GM19463 (cell line): ENCODE data around the gene IRAK4.
A peak's percentile ranks its signal among the peaks of the same experiment; 100 is the strongest.
"Not testable (repeated sequence)": the region's sequence is repeated elsewhere in the genome, so short reads cannot be mapped to it uniquely, and the experiment has no call there.

ENCODE experiments used
- ATAC-seq: cut with Tn5 transposase; IDR thresholded peaks from one replicate; pipeline ENCODE4 v1.9.1; 2021; ENCODE audit warnings: mild to moderate bottlenecking, moderate library complexity; ENCODE audit not compliant: unreplicated experiment

Gene IRAK4

DNA sequence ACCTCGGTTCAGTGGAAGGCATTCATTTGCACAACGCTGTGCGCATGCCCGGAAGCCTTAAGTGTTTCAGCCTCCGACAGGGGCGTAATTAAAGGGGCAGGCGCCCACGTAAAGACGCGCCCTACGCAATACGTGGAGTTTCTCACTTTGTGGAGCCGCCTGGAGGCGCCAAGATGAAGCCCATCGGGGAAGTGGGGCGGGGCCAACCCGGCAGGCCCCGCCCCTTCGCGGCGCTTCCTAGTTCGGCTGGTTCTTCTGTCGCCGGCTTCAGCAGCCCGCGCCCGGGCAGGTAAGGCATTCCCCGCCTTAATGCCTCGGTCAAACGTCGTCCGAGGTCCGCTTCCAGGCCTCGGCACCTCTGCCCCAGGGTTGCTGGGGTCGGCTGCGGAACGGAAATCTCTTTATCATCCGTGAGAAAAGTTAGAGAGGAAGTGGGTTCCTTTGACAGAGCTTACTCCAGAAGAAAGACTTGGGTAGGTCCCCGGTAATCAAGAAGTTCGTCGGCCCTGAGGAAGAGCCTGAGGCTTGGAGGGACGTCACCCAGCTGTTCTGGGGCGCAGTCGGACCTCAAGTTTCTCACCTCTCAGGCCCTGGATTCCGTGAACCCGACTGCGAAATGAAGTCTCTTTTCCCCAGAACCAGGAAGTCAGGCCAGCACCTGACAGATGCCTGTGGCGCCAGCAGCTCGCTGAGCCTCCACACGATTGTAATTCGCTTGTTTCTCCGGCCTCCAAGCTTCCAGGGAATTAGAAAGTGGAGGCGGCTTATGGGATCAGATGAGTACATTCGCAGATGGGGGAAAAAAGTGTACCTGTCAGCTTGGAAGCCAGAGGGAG, at the start of gene IRAK4, which contains the start of gene PUS7L:
Gene IRAK4, plus strand, starts transcription at position 224 of the 836 bp plus-strand sequence. CDS start 9,161 bp downstream, outside the sequence.
Gene PUS7L, minus strand, starts transcription at position 63 of the 836 bp plus-strand sequence. CDS start 3,545 bp downstream, outside the sequence.
- ATAC-seq, result peak; percentile 95

GRCh38 chr12:43711348-43711747, 47.4 kb upstream of the IRAK4 start:
- ATAC-seq, result no peak

DNA sequence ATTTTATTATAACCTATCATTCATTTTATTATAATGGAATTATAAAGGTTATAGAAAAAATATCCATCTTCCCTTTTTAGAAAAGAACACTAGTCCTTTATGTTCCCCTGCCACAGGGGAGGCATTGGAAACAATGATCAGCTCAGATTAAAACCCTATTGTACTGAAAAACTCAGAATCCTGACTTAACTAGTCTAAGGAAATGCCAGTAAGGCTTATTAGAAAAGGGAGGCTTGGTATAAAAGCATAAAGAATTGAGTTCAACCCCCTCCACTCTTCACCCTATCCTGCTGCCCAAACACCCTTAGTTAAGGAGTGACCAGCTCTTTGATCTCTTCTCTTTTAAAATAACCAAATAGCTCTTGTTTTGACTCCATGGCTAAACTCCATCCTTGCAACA, 36.1 kb upstream of the IRAK4 start:
- no peak for ATAC-seq

DNA sequence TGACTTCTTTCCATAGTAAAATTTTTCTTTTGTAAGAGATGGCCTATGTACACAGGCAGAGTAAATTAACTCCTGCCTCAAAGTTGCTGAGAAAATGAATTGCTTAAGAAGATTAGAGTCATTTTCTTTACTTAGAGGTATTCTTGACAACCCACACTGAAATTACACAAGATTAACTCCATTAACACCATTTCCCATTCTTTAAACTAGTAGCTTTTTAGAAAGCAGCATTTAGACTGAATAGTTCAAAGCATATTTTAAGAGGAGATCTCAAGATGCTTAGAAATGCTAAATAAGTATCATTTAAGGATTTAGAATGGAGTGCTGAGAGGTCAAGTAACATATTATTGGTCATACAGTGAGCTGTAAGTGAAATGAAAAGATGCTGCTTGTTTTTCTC, 35.6 kb upstream of the IRAK4 start:
- no peak for ATAC-seq

DNA sequence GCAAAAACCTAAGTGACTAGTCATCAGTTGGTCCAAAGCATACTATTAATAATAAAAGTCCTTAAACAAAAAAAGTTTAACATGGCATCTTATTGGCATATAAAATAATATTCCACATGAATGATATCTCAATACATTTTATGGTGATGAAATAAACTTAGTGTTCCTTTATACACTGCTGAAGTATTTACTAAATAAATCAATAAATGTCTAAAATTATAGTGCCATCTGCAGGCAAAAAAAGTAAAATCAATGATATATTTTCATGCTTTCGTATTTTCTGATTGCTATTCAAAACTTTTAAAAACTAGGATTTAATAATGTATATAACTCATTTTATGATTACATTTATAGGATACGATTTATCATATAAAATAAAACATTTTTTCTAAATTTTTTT, 30.6 kb upstream of the IRAK4 start:
- ATAC-seq, result no peak

- no peak for ATAC-seq
These were observed 30.1 kb upstream of the IRAK4 start for GRCh38 chr12:43728698-43729097.

GRCh38 chr12:43730283-43730682, 28.5 kb upstream of the IRAK4 start:
- ATAC-seq, result no peak

DNA sequence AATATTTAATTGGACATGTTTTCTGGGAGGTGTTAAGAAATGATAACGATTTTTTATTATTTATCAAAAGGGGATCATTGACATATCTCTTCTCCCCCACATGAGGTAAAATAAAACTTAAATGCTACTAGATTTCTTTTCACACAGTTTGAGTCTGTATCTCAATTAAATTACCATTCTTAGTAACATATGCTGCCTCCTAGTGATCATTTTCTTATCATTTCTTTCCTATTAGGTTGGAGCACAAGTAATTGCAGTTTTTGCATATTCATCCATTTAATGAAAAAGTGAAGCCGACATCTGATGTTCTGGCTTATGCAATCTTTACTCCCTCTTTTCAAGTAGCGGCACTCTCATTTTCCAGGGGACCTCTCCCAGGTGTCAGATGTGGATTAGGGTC, 25.1 kb upstream of the IRAK4 start:
- no peak for ATAC-seq

GRCh38 chr12:43736927-43737440, 21.8 kb upstream of the IRAK4 start:
- ATAC-seq, result no peak

DNA sequence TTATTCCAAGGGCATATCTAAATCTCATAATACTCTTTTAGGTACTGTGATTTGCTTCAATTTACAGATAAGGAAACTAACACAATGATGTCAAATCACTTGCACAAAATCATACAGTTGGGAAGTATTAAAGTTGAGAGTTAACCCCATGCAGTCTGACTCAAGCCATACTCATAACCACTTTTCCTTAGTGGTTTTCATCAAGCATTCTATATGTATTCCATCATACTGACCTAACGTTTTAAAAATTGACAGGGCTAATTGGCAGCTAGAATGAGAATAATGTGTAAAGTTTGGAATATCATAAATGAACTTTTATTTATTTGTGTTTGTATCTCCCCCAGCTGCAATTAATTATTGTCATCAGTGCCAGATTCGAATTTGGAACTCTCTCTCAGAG, 21.1 kb upstream of the IRAK4 start:
- no peak for ATAC-seq

DNA sequence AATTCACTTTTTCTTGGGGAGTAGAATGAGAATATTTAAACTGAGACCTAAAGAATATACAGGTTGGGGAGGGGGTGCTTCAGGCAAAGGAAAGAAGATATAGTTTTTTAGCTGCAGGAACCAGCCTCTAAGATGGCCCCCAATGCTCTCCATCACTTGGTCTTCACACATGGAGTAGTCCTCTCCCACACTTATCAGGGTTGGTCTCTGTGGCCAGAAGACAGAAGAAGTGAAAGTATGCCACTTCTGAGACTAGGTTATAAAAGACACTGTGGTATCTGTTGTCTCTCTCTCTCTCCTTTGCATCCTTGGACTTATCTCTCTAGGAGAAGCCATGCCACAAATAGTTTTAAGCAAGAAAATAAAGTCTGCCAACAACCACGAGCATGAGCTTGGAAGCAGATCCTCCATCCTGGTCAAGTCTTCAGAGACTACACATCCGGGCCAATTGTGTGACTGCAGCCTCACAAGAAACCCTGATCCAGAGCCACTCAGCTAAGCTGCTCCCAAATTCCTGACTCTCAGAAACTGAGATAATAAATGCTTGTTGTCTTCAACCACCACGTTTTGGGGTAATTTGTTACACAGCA, 18.1 kb upstream of the IRAK4 start:
- peak; percentile 71 for ATAC-seq

DNA sequence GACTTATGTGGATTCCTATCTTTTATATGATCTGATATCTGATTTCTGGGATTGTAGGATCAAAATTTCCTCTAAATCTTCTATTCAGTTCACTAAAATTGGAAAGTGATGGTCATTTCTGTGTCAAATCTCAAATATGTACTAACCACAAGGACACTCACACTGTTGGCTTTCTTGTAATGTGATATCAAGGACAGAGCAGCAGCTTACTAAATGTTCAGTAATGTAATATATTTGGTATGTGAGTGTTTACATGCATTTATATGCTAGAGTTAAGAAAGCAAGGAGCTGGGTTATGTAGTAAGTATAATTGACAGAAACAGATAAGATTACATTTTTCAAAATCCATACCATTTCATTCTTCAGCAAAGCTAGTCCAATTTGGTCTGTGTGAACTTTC, 16.6 kb upstream of the IRAK4 start:
- ATAC-seq, result no peak

DNA sequence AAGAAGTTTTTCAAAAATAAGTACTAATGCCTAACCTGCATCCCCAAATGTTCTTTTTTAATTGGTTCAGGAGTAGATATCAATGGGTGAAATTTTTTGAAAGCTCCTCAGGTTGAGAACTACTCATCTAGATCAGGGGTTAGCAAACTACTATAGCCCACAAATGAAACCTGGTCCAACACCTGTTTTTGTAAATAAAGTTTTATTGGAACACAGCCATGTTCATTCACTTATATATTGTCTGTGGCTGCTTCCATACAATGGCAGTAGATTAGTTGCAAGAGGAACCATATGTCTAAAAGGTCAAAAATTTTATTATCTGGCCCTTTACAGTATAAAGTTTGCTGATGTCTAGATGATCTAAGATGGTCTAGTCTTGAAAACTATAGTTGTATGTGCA, 13.9 kb upstream of the IRAK4 start:
- ATAC-seq, result no peak

DNA sequence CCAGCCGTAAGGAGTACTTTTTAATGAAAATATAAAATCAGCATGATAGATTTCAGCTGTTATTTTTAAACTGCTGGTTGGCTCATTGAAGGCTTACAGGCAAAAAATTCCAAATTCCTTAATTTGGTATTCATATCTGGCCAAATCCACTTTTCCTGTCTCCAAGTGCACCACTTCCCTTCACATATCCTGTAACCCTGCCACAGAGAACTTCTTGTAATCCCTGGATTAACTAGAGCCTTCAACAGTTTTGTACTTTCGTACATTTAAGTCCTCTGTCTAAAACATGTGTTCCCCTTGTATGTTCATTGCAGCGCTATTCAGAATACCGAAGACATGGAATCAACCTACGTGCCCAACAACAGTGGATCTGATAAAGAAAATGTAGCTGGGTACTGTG, 9.7 kb upstream of the IRAK4 start:
- ATAC-seq, result no peak

GRCh38 chr12:43750814-43751213, 7.9 kb upstream of the IRAK4 start:
- ATAC-seq, result no peak

GRCh38 chr12:43751360-43751759, 7.4 kb upstream of the IRAK4 start:
- ATAC-seq, result not testable (repeated sequence)

- no peak for ATAC-seq
These were observed 4.7 kb upstream of the IRAK4 start for GRCh38 chr12:43754015-43754414.

DNA sequence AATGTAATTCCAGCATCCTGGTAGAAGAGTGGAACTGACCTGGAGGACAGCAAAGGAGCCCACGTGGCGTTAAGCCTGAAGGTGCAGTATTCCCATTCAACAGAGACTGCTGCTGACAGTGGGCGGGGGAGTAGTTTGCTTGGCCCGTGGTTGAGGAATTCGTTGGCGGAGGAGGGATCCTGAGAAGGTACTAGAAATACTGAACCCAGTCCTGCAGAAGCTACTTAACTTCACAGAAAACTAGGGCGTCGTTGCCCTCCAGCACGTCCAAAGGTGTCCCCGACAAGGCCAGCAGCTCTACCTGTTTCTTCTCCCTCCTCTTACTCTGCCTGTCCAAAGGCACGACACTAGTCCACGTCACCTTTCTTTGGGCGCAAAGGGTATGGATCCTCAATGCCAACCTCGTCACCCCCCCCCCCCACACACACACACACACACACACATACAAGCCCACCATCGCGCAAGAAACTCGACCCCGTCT, 464 bp upstream of the IRAK4 start:
- ATAC-seq, result no peak

DNA sequence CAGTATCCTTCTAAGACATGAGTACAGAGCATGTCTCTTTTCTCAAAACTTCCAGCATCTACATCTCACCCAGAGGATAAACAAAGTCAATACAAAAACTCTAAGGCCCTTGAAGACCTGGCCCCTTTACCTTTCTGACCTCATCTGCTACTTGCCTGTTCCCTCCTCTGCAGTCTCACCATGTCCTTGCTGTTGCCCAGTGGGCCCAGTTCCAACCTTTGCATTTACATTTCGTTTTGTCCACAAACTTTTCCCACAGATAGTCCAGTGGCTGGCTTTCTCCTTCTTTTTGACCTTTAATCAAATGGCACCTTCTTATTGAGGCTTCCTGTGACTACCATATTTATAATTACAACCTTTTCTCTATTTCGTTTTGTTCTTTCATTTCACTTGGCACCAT, 1.6 kb downstream of the IRAK4 start:
- ATAC-seq, result no peak

DNA sequence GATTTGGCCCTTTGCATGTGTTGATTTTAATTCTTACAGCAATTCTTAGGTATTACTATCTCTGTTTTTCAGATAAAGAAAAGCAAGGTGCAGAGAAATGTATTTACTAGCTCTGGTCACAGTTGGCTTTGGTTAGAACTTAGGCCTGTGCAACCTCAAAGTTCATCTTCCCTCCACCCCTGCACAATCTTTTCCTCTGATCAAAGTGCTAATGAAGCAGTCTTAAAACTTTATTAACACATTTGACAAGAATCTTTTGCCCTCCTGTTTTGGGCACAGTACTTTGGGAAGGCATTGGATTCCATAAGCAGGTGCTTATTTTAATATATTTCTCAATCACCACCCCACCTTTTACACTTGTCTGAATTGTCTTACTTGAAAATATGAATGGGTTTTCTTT, 2.7 kb downstream of the IRAK4 start:
- ATAC-seq, result no peak

DNA sequence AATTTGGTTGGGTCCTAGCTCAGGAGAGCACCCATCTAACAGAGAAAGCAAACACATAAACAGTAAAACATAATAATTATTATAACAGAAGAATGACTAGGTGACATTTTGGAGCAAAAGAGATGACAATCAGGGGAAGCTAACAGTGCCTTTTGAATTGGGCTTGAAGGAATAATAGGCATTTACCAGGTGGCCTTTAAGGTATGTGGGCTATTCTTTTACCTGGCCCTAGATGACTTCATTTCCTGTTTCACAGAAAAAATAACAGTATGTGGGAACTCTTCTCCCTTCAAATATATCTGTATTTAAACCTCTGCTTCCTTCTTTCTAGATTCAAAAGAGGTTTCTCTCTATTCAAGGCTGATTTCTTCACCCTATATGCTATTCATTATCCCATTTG, 3.8 kb downstream of the IRAK4 start:
- no peak for ATAC-seq

DNA sequence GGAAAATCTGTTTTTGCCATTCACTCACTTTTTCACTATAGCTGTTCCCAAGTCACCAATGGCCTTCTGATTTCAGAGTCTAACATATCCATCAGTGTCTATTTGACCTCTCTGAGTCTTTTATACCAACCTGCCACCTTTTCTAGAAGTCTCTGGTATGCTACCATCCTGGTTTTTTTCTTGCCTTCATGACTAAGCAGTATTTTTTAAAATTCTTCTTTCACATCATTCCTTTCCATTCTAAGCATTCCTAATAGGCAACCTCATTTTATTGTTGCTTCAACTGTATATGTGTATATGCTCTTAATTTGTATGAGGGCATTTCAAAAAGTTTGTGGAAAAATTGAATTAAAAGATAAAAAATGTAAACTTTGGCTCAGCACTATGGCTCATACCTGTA, 5.0 kb downstream of the IRAK4 start:
- no peak for ATAC-seq
